HG02884 (cell line): Measurements from ENCODE around the gene PDE6C.
A peak's percentile ranks its signal among the peaks of the same experiment; 100 is the strongest.

Source experiments
- ATAC-seq: cut with Tn5 transposase; IDR thresholded peaks from one replicate; pipeline ENCODE4 v1.9.1; 2021; ENCODE audit warnings: mild to moderate bottlenecking, moderate library complexity; ENCODE audit not compliant: unreplicated experiment

Gene PDE6C

DNA sequence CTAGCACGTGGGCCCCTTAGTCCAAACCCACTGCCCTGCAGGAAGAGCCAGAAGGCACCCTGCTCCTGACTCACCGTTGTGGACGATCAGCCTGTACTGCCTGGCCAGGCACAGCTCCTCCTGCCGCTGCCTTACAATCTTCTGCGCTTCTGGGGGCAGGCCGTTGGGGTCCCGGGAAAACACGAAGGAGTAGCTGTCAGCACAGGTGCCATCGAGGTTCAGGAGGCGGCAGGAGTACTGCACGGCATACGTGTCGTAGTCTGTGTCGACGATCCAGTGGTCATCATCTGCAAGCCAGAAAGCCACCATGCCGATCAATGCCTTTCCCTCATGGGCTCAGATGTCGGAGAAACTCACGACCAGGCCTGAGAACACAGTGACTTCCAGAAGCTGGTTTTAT is 18.6 kb upstream of the PDE6C start:
- no peak for ATAC-seq

GRCh38 chr10:93594518-93594917 is 17.8 kb upstream of the PDE6C start:
- ATAC-seq = no peak

- ATAC-seq = no peak
Measured at GRCh38 chr10:93595378-93596161, 16.8 kb upstream of the PDE6C start.

DNA sequence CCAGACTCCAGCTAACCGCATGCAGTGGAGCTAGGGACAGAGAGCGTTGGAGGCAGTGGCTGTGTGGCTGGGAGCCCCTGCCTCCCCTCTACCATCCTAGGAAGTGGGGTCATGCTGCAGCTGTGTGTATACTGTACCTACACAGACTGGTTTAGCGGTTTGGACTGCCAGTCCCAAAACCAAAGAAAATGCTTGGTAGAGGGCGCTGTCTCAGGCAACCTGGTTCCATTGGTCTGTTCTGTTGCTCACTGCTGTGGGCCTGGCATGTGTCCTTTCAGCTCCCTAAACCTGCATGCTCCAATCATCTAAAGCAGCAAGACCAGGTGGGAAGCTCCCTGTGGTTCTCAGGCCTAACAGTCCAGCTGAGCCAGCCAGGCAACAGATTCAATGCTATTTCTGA is 15.8 kb upstream of the PDE6C start:
- no peak for ATAC-seq

- ATAC-seq = no peak
Measured at GRCh38 chr10:93597075-93597599, 15.2 kb upstream of the PDE6C start.

GRCh38 chr10:93598157-93598556 is 14.2 kb upstream of the PDE6C start:
- ATAC-seq = no peak

- no peak for ATAC-seq
Measured at GRCh38 chr10:93599335-93599734, 13.0 kb upstream of the PDE6C start.

DNA sequence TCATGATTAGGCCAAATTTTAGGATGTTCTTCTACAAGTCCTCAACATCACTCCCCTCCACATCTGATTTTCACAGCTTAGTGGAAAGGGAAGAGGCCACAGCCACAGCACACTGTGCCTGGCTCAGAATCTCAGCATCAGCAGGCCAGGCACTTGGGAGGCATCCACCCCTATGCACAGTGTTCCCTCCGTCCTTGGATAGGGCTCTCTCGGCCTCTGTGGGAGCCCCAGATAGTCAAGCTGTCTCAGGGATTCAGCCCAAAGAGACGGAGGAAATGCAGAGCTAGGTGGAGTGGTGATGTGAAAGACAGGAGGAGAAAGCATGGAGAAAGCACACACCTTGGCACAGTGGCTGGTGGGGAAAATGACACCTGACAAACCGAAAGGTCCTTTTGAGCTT is 12.6 kb upstream of the PDE6C start:
- no peak for ATAC-seq

DNA sequence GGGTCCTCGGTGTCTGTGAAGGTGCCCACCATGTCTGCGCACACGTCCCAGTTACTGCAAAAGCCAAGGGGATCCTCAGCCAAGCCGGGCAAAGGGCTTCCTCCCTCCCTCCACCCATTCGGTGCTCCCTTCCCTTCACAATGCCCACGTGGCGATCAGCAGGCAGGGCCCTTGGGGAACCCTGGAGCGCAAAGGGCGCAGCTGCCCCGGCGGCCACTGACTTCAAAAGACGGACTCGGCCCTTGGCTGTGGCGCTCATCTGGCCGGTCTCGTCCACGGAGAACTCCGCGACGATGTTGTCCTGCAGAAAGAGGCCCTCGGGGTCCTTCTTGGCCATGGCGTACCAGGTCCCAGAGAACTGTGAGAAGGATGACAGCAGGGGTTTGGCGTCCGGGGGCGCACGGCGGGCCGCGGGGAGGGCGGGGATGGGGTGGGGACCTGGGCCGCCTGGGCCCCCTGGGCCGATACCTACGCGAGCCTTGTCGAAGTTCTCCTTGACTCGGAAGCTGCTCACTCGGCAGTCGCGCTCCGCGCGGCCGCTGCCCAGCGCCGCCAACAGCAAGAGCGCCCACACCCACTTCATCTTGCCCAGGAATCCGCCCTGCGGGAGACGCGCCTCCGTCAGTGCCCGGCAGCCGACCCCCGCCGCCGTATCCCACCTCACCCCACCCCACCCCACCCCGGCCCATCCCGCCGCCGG is 11.7 kb upstream of the PDE6C start:
- ATAC-seq = no peak

DNA sequence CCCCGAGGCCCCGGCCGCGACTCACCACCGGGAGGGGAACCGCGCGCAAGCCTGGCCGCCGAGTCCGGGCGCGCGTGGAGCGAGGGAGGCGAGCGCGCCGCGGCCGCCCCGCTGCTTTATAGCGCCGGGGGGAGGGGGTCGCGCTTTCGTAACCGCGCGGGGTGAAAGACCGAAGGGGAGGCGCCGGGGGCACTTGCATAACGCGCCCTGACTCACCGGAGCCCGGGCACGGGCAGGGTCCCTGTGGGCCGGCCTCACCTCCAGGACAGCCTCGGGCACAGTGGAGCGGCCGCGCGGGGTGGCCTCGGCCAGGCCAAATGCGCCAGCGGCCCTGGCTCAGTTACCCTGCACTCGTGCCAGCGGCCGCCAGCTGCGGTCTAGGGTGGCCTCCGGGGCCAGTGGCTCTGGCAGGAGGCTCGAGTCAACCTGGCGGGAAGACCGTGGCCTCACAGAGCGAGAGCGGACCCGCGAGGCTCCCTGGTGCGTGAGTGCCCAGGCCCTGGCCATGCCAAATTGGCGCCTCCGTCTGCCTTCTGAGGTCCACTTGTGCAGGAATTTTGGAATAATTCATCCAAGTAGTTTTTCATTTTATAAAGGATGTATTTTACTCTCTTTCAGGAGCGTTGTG is 11.1 kb upstream of the PDE6C start, which contains the start of gene RBP4:
TSS of gene RBP4 (minus strand) at position 90 of the 628 bp plus-strand sequence. CDS start 207 bp downstream, outside the sequence.
- no peak for ATAC-seq

DNA sequence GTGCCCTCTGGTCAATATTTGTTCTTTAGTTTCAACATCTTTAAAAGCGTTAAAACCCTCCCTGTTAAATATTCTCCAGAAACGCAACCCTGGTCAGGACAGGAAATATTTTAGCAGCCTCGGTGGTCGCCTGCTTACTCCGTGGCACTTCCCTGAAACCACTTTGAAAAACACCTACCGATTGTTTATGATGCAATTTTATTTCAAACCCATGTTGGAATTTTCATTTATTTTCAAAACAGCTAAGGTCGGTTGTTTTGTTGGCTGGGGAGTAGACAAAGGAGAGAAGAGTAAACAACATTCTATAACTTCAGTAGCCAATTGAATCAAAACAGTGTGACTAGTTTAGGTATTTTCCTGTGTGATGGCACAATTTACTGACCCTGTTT is 10.6 kb upstream of the PDE6C start:
- no peak for ATAC-seq

GRCh38 chr10:93603023-93603422 is 9.3 kb upstream of the PDE6C start:
- no peak for ATAC-seq

- no peak for ATAC-seq
Measured at GRCh38 chr10:93604146-93604545, 8.2 kb upstream of the PDE6C start.

GRCh38 chr10:93608421-93608820 is 3.9 kb upstream of the PDE6C start:
- ATAC-seq = no peak

DNA sequence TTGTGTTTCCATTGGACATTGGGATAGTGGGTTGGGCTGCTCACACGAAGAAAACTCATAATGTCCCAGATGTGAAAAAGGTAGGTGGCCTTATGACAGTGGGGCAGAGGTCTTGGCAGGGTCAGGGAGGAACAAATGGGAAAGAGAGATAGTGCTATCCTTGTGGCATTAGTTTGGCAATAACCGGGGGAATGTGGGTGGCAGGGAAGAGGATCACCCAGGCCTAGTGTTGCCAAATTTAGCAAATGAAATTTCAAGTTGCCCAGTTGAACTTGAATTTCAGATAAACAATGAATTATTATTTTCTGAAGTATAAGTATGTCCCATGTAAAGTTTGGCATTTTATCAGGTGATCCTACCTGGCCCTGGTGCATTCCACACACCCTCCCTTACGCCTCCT is 789 bp downstream of the PDE6C start:
- no peak for ATAC-seq

GRCh38 chr10:93614101-93614825 is 1.9 kb downstream of the PDE6C start:
- no peak for ATAC-seq

DNA sequence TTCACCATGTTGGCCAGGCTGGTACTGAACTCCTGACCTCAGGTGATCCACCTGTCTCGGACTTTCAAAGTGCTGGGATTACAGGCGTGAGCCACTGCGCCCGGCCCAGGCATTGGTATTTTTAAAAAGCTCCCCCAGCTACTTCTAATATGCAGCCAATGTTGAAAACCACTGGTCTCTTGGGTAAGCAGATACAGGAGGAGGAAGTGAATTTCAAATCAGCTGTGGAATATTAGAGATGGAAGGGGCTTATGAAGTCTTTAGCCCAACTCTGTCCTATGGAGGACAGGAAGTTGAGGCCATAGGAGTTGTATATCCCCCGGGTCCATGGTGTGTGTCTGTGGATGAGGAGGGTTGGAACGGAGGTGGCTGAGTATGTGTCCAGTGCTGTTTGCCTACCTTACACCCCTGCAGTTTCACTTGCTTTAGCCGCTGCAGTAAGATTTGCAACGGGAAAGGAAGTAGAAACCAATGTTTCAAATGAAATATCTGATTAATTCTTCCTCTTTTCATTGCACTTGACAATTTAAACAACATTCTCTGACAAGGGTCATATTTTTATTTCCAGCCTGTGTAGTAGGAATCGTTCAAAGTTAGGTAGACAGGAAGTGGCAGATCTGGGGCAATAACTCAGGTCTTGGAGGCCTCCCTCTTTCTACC is 3.4 kb downstream of the PDE6C start:
- no peak for ATAC-seq

GRCh38 chr10:93620925-93621324 is 8.6 kb downstream of the PDE6C start:
- ATAC-seq = no peak

GRCh38 chr10:93622942-93623341 is 10.6 kb downstream of the PDE6C start:
- ATAC-seq = peak; percentile 40

GRCh38 chr10:93628858-93629257 is 16.5 kb downstream of the PDE6C start:
- no peak for ATAC-seq
